Mucosa of descending colon (tissue), 3 donors: ENCODE data around the gene PKN1. TPM values are rescaled to one million over a fixed set of nuclear protein-coding genes. Genes with fewer than 3 reads are reported as not detected.

Experiments
- ATAC-seq: fragments of 200-7000 bp; cut with Tn5 transposase; one replicate; pipeline ENCODE4 v1.9.1; 2020; ENCODE audit warnings: mild to moderate bottlenecking, moderate library complexity
- DNase-seq, 3 donors: peaks; one replicate each; pipeline ENCODE4 v3.0.0-alpha.2; 2020
- H3K36me3 ChIP-seq: fragments of 200-600 bp; one replicate; pipeline ENCODE4 v1.8.0; 2021; ENCODE audit warnings: low read depth, mild to moderate bottlenecking
- H3K4me1 ChIP-seq: fragments of 200-600 bp; one replicate; pipeline ENCODE4 v1.8.0; 2021; ENCODE audit warnings: low read depth, mild to moderate bottlenecking
- H3K4me3 ChIP-seq: fragments of 200-600 bp; one replicate; pipeline ENCODE4 v1.8.0; 2021; ENCODE audit warnings: mild to moderate bottlenecking
- H3K9me3 ChIP-seq: fragments of 200-600 bp; one replicate; pipeline ENCODE4 v1.8.0; 2021; ENCODE audit warnings: mild to moderate bottlenecking
- CTCF ChIP-seq: fragments of 200-600 bp; IDR thresholded peaks from one replicate; pipeline ENCODE4 v1.8.0; 2022; ENCODE audit warnings: antibody characterized with exemption, mild to moderate bottlenecking
- intact Hi-C, 2 donors: fragments of 100-400 bp; cut with DNase I in 1 of 2; cut with micrococcal nuclease in 1 of 2; formaldehyde crosslinking; loops; one replicate each; pipeline versions ENCODE4 v1.11.0 to v1.11.1; 2022; cut with DNase I, micrococcal nuclease
- total RNA-seq, 3 donors: library from RNA; stranded (reverse); fragmentation: NEBNext Ultra II Directional in 2 of 3; extraction: Animal tissue kit (Norgen Biotek cat#: 25700) in 2 of 3; gene quantifications; one replicate each; pipeline versions ENCODE4 v1.2.1 to v1.2.4, GENCODE V29; 2021 to 2023
- donor health status: DM: no; HTN: no; CAD: no; lungs with moderate emphysema.
- donor health status: DM: no; HTN: no; CAD: no.
- donor health status: DM: no; HTN: yes; CAD: no.

PKN1 gene
- total RNA-seq, 3 donors from 2014 or later, result 30.1 to 117 (median 42.0) TPM

- no peak for TF ChIP-seq CTCF
- H3K36me3 ChIP-seq, result peaks cover 6% of the 10 kb centered on the region
- intact Hi-C loops, result no loop called here
- H3K9me3 ChIP-seq, result no peaks in the 10 kb centered on the region
- no peak overlapping the region for H3K4me3 ChIP-seq
- DNase-seq (no peak), ATAC-seq (no peak)
- peaks cover 40% of the 10 kb centered on the region for H3K4me1 ChIP-seq
Observed at GRCh38 chr19:14515501-14516047, 82.5 kb downstream of the PKN1 start.

- TF ChIP-seq CTCF, result no peak
- H3K36me3 ChIP-seq, result peaks cover 6% of the 10 kb centered on the region
- ATAC-seq, result no peak
- H3K4me3 ChIP-seq, result no peak overlapping the region
- H3K9me3 ChIP-seq, result no peaks in the 10 kb centered on the region
- DNase-seq, result peak; percentile 60 to 70 (median 62)
- intact Hi-C loops, result no loop called here
- peaks cover 35% of the 10 kb centered on the region for H3K4me1 ChIP-seq
Observed at GRCh38 chr19:14516048-14516534, 83.0 kb downstream of the PKN1 start.

GRCh38 chr19:14516746-14517438 is 83.8 kb downstream of the PKN1 start:
- Histone ChIP-seq H3K4me3 (peak overlapping the region; percentile 88), H3K36me3 (peaks cover 6% of the 10 kb centered on the region), H3K4me1 (peaks cover 34% of the 10 kb centered on the region), H3K9me3 (no peaks in the 10 kb centered on the region)
- intact Hi-C loops, result no loop called here
- TF ChIP-seq CTCF, result no peak
- DNase-seq (peak in 1 of 3 donors; percentile 55), ATAC-seq (no peak)

- Histone ChIP-seq H3K4me1 (peaks cover 34% of the 10 kb centered on the region), H3K4me3 (peak overlapping the region; percentile 88), H3K36me3 (peaks cover 6% of the 10 kb centered on the region), H3K9me3 (no peaks in the 10 kb centered on the region)
- intact Hi-C loops, result no loop called here
- ATAC-seq, result no peak
- DNase-seq, result no peak
- no peak for TF ChIP-seq CTCF
Observed at GRCh38 chr19:14517446-14517839, 84.3 kb downstream of the PKN1 start.

- TF ChIP-seq CTCF, result no peak
- DNase-seq (peak; percentile 86 to 92 (median 91)), ATAC-seq (peak; percentile 78)
- peaks cover 34% of the 10 kb centered on the region for H3K4me1 ChIP-seq
- peak within 1 kb of the TSS; percentile 88 for H3K4me3 ChIP-seq
- H3K9me3 ChIP-seq, result no peaks in the 10 kb centered on the region
- peaks cover 6% of the 10 kb centered on the region for H3K36me3 ChIP-seq
- intact Hi-C loops, result no loop called here
Observed at GRCh38 chr19:14517840-14518505, 84.9 kb downstream of the PKN1 start, which contains the start of gene DNAJB1. Gene DNAJB1, minus strand, starts transcription at chr19:14518397. Its CDS starts 48 bp downstream, at chr19:14518349.
